GM19468 (cell line): ENCODE results near the gene NHLRC4.
"Not testable (repeated sequence)": the region's sequence is repeated elsewhere in the genome, so short reads cannot be mapped to it uniquely, and the experiment has no call there.

Experiments
- ATAC-seq: cut with Tn5 transposase; IDR thresholded peaks from one replicate; pipeline ENCODE4 v1.9.1; 2021; ENCODE audit warnings: mild to moderate bottlenecking, moderate library complexity, moderate number of reproducible peaks; ENCODE audit not compliant: unreplicated experiment; ENCODE audit errors: extremely low read depth

The NHLRC4 gene

DNA sequence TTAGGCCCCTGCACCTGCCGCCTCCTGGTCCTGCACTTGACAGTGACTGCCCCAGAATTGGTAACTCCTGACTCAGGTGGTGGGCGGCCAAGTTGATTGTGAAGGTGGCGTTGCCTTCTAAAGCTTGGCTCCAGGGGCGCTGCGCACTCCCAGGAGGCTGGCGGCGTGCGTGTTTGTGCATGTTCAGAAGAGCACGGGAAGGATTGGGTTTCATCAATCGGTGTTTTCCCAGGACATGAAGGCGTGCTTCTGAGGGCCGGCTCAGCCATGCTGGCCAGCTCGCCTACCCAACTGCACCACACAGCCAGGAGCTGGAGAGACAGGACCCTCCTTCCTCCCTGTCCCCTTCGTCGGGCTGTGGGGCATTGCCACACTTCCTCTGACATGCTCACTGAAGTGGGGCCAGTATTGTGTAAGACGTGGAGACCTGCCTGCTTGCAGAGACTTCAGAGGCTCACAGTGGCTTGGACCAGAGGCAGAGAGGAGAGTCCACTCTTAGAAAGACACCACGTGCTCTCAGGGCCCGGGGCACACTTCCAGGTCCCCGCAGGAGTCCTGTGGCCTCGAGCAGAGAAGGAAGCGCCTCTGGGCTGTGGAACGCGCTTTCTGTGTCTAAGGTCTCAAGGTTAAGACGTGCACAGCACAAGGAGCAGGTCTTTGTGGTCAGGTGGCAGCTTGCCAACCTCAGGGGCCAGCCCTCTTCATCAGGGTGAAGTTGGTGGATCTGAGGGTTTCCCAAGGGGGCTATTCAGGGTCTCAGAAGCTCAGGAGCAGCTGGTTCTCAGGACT, 25.9 kb downstream of the NHLRC4 start:
- no peak for ATAC-seq

GRCh38 chr16:593406-593805, 26.6 kb downstream of the NHLRC4 start:
- no peak for ATAC-seq

- no peak for ATAC-seq
Observed at GRCh38 chr16:593807-594206, 27.0 kb downstream of the NHLRC4 start.

DNA sequence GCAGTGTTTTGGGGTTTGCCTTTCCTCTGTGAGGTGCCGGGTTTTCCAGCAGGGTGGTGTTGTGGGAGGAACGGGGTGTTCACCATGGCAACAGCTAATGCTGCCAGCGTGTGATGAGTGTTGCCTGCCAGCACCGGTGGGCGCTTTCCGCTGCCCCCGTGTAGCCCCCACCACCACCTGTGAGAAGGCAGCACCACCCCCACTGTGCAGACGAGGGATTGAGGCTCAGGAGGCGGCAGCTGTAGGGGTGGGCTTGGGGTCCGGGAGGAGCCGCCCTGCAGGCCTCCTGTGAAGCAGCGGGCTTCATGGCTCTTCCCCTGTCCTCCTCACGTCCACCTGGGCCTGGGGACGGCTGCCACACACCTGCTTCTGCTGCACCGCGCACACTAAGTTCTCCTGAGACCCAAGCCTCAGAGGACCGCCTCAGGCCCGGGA, 28.3 kb downstream of the NHLRC4 start:
- ATAC-seq, result no peak

GRCh38 chr16:595942-596735, 29.3 kb downstream of the NHLRC4 start:
- ATAC-seq, result no peak

DNA sequence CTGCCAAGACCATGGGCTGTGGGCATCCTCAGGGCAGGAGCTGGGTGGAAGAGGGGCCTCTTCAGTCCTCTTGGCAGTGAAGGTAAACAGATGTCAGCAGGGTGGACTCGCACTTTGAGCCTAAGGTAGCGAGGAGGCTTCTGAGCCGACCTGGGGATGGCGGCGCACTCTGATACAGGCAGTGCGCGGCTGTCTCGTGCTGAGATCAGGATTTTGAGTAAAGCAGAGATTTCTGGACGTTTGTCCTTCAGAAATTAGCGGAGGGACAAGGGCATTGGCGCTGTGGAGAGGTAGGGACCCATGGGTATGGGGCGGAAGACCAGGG, 29.9 kb downstream of the NHLRC4 start:
- ATAC-seq, result no peak

DNA sequence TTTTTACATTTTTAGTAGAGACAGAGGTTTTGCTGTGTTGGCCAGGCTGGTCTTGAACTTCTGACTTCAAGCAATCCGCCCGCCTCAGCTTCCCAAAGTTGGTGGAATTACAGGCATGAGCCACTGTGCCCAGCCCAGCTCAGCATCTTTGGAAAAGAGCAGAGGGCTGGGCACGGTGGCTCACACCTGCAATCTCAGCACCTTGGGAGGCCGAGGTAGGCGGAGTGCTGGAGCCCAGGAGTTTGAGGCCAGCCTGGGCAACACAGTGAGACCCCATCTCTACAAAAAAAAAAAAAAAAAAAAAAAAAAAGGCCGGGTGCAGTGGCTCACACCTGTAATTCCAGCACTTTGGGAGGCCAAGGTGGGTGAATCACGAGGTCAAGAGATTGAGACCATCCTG, 30.9 kb downstream of the NHLRC4 start:
- ATAC-seq, result not testable (repeated sequence)

DNA sequence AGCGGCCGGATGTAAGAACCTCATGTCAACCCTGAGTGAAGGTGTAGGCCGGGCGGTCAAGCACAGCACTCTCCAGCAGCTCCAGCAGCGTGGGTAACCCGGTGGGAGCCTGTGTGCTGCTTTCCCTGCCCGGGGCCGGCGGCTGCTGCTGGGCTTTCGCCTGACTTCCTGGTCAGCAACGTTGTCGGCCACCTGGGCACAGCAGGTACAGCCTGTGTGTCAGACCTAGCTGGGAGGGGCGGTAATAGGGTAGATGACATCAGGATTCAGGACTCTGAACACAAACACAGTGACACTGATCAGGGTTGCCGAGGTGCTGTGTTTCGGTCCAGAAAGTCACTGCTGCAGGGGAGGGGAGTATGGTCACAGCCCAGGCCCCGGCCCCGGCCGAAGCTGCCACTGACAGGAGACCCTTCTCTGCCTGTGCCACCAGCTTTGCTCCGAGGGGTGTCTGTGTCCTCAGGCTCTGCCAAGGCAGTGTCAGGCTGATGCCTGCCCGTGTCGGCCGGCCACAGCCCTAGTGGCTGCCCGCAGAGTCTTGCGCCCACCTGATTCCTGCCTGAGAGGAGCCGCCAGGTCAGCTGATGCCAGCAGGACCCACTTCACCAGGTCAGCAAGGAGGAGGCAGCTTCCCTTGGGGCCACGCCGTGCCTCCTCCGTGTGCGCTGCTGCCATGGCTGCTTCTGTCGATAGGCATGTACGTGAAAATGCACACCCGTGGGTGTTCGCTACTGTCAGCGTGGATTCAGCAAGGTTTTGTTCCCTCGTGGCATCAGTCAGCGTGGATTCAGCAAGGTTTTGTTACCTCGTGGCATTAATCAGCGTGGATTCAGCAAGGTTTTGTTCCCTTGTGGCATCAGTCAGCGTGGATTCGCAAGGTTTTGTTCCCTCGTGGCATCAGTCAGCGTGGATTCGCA, 32.3 kb downstream of the NHLRC4 start:
- no peak for ATAC-seq

DNA sequence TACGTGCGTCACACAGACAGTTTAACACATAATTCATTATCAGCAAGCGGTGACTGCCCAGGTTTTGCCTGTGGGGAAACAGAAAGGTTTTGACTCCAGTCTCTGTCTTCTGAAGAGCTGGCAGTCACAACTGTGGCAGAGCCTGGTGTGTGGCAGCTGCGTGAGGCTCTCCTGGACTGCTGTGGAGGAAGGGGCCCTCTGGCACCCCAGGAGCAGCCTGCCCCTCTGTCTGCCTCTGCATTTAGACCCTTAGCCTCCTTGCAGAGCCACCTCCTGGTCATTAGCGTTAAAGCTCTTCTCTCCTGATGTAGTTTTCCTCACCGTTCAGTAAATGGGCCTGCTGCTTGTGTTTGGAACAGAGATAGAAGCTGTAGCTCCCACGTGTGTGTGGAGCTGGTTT, 34.0 kb downstream of the NHLRC4 start:
- ATAC-seq, result no peak

GRCh38 chr16:603933-604332, 37.1 kb downstream of the NHLRC4 start:
- ATAC-seq, result no peak

GRCh38 chr16:606656-607307, 40.0 kb downstream of the NHLRC4 start:
- ATAC-seq, result no peak

GRCh38 chr16:608019-608418, 41.2 kb downstream of the NHLRC4 start:
- ATAC-seq, result no peak

GRCh38 chr16:609316-609715, 42.5 kb downstream of the NHLRC4 start:
- ATAC-seq, result no peak

DNA sequence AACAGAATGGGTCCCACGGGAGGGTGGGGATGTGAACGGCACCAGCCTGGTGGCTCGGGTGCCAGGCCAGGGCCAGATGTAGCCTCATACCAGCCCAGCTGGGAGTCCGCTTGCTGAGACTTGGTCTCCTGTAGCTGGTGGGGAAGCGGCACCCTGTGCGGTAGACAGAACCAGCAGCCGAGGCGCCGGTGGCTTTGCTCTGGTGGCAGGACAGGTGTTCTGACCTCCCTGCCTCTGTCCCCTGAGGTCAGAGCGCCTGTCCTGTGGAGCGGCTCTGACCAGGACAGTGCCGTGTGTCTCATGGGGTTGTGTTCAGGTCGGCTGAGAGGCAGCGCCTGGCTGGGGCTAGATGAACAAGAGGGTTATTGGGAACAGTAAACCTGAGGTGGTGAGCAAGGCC, 43.2 kb downstream of the NHLRC4 start:
- ATAC-seq, result no peak

GRCh38 chr16:610513-611381, 43.9 kb downstream of the NHLRC4 start:
- no peak for ATAC-seq

- no peak for ATAC-seq
Observed at GRCh38 chr16:615122-615521, 48.3 kb downstream of the NHLRC4 start.

DNA sequence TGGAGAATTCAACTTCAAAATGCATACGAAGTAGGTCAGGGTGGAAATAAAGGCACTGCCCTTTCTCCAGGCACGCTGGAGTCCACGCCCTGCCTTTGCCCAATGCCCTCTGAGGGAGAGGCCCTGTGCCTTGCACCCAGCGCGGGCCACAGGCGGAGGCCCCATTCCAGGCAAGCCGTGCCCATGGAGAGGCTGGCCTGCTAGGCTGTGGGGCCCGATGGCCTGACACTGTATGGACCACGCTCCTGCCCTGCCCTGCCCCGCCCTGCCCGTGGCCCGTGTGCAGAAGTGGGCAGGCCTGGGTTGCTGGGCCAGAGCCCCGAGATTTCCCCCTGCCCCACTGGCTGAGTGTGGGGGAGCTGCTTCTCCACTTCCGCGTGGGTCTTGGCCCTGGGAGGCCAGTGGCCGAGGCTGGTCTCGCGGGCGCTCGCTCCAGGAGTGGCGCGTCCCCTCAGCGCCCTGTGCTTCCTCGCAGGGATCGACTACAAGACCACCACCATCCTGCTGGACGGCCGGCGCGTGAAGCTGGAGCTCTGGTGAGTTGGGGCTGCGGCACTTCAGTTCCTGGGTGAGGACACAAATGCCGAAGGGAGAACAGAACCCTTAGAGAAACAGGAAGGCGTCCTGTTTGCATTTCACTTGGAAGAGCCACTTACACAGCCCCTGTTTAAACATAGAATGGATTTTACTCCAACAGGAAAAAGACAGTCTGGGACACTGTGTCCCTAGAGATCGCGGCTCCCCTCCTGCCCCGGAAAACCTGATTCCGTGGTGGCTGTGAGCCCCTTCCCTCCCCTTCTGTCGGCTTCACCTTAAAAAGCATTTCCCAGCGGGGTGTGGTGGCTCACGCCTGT, 50.2 kb downstream of the NHLRC4 start:
- no peak for ATAC-seq

GRCh38 chr16:617855-618254, 51.0 kb downstream of the NHLRC4 start:
- no peak for ATAC-seq
